Body of pancreas (tissue), 4 donors: ENCODE data around the gene HES7. TPM values are rescaled to one million over a fixed set of nuclear protein-coding genes. Genes with fewer than 3 reads are reported as not detected.

Source experiments
- ATAC-seq: fragments of 150-250 bp; one replicate; pipeline ENCODE4 v1.9.1; 2016
- DNase-seq, 4 donors: peaks; one replicate each; pipeline ENCODE4 v3.0.0-alpha.2; 2019
- H3K27ac ChIP-seq, 4 donors: fragments of 200-600 bp; sonication (generic); 1 replicate in 3 of 4; 2 replicates in 1 of 4; pipeline versions ENCODE4 v1.5.1 to v1.6.1; 2016 to 2019; ENCODE audit warnings: mild to moderate bottlenecking in 1 of 4, mixed read lengths in 1 of 4, moderate library complexity in 1 of 4
- H3K27me3 ChIP-seq, 2 donors: fragments of 200-600 bp; sonication (generic); one replicate each; pipeline ENCODE4 v1.6.0; 2016; ENCODE audit warnings: mild to moderate bottlenecking in 1 of 2
- H3K36me3 ChIP-seq, 2 donors: fragments of 200-600 bp; sonication (generic); replicated peaks in 1 of 2; 2 replicates each; pipeline ENCODE4 v1.5.1; 2016; ENCODE audit warnings: low read depth in 2 of 2; ENCODE audit not compliant: insufficient read depth in 1 of 2
- H3K4me1 ChIP-seq: fragments of 200-600 bp; sonication (generic); one replicate; pipeline ENCODE4 v1.6.0; 2016
- H3K4me3 ChIP-seq, 2 donors: fragments of 200-600 bp; sonication (generic); 1 replicate in 1 of 2; 2 replicates in 1 of 2; pipeline ENCODE4 v1.5.1; 2016 to 2019
- H3K9me3 ChIP-seq, 3 donors: fragments of 200-600 bp; sonication (generic); 1 replicate in 2 of 3; 2 replicates in 1 of 3; pipeline ENCODE4 v1.5.1; 2016
- CTCF ChIP-seq, 7 experiments: fragments of 450-650 bp in 4 of 7; fragments of 200-600 bp in 3 of 7; sonication (generic) in 3 of 7; IDR thresholded peaks; one replicate each; pipeline ENCODE4 v1.5.1; 2016 to 2019; ENCODE audit warnings: antibody characterized with exemption in 7 of 7
- POLR2A ChIP-seq, 3 donors: fragments of 450-650 bp; IDR thresholded peaks; one replicate each; pipeline ENCODE4 v1.6.1; 2016; ENCODE audit warnings: antibody characterized with exemption in 3 of 3, mild to moderate bottlenecking in 2 of 3
- WGBS, 2 donors: methylation state at CpG; one replicate each; pipeline ENCODE4 v1.1.5; 2017; 5-methylcytosine and 5-hydroxymethylcytosine counted together
- intact Hi-C: fragments of 100-400 bp; cut with DNase I; formaldehyde crosslinking; loops from one replicate; pipeline ENCODE4 v1.15.1; 2023
- total RNA-seq, 2 donors: library from RNA; depleted of rRNA; stranded (reverse); fragments of >200 nt; gene quantifications; one replicate each; pipeline ENCODE4 v1.1.0, GENCODE V29; 2016

The HES7 gene
- total RNA-seq, 2 donors from 2014 or later = not detected

GRCh38 chr17:8119581-8120519, 4.1 kb downstream of the HES7 start:
- no peak for TF ChIP-seq CTCF (IDR thresholded peaks at IDR 0.05)
- TF ChIP-seq POLR2A (IDR thresholded peaks at IDR 0.05) = no peak
- Histone ChIP-seq H3K9me3 (no peaks in the 10 kb centered on the region), H3K4me1 (peaks cover 67% of the 10 kb centered on the region), H3K36me3 (no peaks in the 10 kb centered on the region), H3K4me3 (no peak overlapping the region), H3K27me3 (peaks cover 0 to 38% of the 10 kb centered on the region in 2 donors), H3K27ac (peak overlapping the region in 3 of 4 donors; percentile 49 to 78 (median 75))
- DNase-seq = peak; percentile 86 to 89 (median 86)
- intact Hi-C loops = no loop called here
- ATAC-seq = peak; percentile 65
- WGBS, 2 donors = 0 to 1% methylated on average over 28 of the region's 28 CpGs

GRCh38 chr17:8118769-8119580, 4.9 kb downstream of the HES7 start:
- ATAC-seq = peak; percentile 79
- TF ChIP-seq POLR2A (IDR thresholded peaks at IDR 0.05) (peak in 1 of 3 donors; percentile 10), CTCF (IDR thresholded peaks at IDR 0.05) (peak; percentile 72 to 92 (median 86))
- peaks cover 58% of the 10 kb centered on the region for H3K4me1 ChIP-seq
- H3K36me3 ChIP-seq = no peaks in the 10 kb centered on the region
- peaks cover 0 to 31% of the 10 kb centered on the region in 2 donors for H3K27me3 ChIP-seq
- DNase-seq = peak; percentile 90 to 96 (median 91)
- H3K27ac ChIP-seq = peak overlapping the region; percentile 37 to 78 (median 62)
- intact Hi-C loops = no loop called here
- H3K9me3 ChIP-seq = no peaks in the 10 kb centered on the region
- WGBS, 2 donors = 0% methylated on average over 24 to 38 of the region's 38 CpGs
- peak overlapping the region in 1 of 2 donors; percentile 28 for H3K4me3 ChIP-seq

GRCh38 chr17:8117980-8118768, 5.7 kb downstream of the HES7 start, which contains the start of gene ALOXE3:
TSS of gene ALOXE3 (minus strand) at chr17:8118514. CDS start at chr17:8117990, 524 bp downstream.
- no peak for TF ChIP-seq POLR2A (IDR thresholded peaks at IDR 0.05)
- no peak for TF ChIP-seq CTCF (IDR thresholded peaks at IDR 0.05)
- 4 to 7% methylated on average over 18 to 30 of the region's 33 CpGs for WGBS, 2 donors
- Histone ChIP-seq H3K9me3 (no peaks in the 10 kb centered on the region), H3K4me1 (peaks cover 50% of the 10 kb centered on the region), H3K4me3 (peak within 1 kb of the TSS in 1 of 2 donors; percentile 28), H3K27ac (peak within 1 kb of the TSS; percentile 37 to 78 (median 62)), H3K27me3 (peaks cover 0 to 23% of the 10 kb centered on the region in 2 donors), H3K36me3 (no peaks in the 10 kb centered on the region)
- DNase-seq (peak in 3 of 4 donors; percentile 41 to 55 (median 42)), ATAC-seq (peak; percentile 15)
- intact Hi-C loops = no loop called here

- Histone ChIP-seq H3K27me3 (peaks cover 0 to 16% of the 10 kb centered on the region in 2 donors), H3K36me3 (no peaks in the 10 kb centered on the region), H3K9me3 (no peaks in the 10 kb centered on the region), H3K27ac (no peak overlapping the region), H3K4me1 (peaks cover 43% of the 10 kb centered on the region), H3K4me3 (no peak overlapping the region)
- intact Hi-C loops = no loop called here
- ATAC-seq (no peak), DNase-seq (no peak)
- WGBS, 2 donors = 12 to 29% methylated on average over 15 to 18 of the region's 18 CpGs
- TF ChIP-seq POLR2A (IDR thresholded peaks at IDR 0.05) (no peak), CTCF (IDR thresholded peaks at IDR 0.05) (no peak)
Observed at GRCh38 chr17:8117367-8117979, 6.4 kb downstream of the HES7 start.
